Suprapubic skin (tissue), 4 donors: Measurements from ENCODE around the gene AMMECR1L. TPM values are rescaled to one million over a fixed set of nuclear protein-coding genes. Genes with fewer than 3 reads are reported as not detected.
"Not testable (repeated sequence)": the region's sequence is repeated elsewhere in the genome, so short reads cannot be mapped to it uniquely, and the experiment has no call there.

ENCODE experiments used
- DNase-seq, 2 donors: peaks; one replicate each; pipeline ENCODE4 v3.0.0-alpha.2; 2019; ENCODE audit warnings: low spot score in 2 of 2
- H3K27ac ChIP-seq: fragments of 200-600 bp; sonication (generic); one replicate; pipeline ENCODE4 v1.5.1; 2019
- H3K27me3 ChIP-seq: fragments of 200-600 bp; sonication (generic); one replicate; pipeline ENCODE4 v1.5.1; 2019
- H3K36me3 ChIP-seq: fragments of 200-600 bp; sonication (generic); one replicate; pipeline ENCODE4 v1.5.1; 2019
- H3K4me1 ChIP-seq: fragments of 200-600 bp; sonication (generic); one replicate; pipeline ENCODE4 v1.5.1; 2019
- H3K4me3 ChIP-seq: fragments of 200-600 bp; sonication (generic); one replicate; pipeline ENCODE4 v1.5.1; 2019; ENCODE audit warnings: mild to moderate bottlenecking
- H3K9me3 ChIP-seq: fragments of 200-600 bp; sonication (generic); one replicate; pipeline ENCODE4 v1.5.1; 2019
- CTCF ChIP-seq, 2 donors: fragments of 200-600 bp in 1 of 2; fragments of 450-650 bp in 1 of 2; sonication (generic) in 1 of 2; IDR thresholded peaks; one replicate each; pipeline ENCODE4 v1.5.1; 2016 to 2019; ENCODE audit warnings: antibody characterized with exemption in 2 of 2, mild to moderate bottlenecking in 1 of 2, moderate library complexity in 1 of 2
- EP300 ChIP-seq: sonication (generic); formaldehyde crosslinking; IDR thresholded peaks from one replicate; pipeline ENCODE4 v1.6.1; 2017; ENCODE audit warnings: antibody characterized with exemption
- POLR2A ChIP-seq, 2 donors: fragments of 450-650 bp; IDR thresholded peaks; one replicate each; pipeline ENCODE4 v1.6.1; 2017; ENCODE audit warnings: antibody characterized with exemption in 2 of 2, mild to moderate bottlenecking in 2 of 2, moderate library complexity in 2 of 2
- POLR2AphosphoS5 ChIP-seq, 3 donors: sonication (generic); formaldehyde crosslinking; IDR thresholded peaks; one replicate each; pipeline ENCODE4 v1.6.1; 2017; ENCODE audit warnings: antibody characterized with exemption in 3 of 3
- WGBS: methylation state at CpG from one replicate; pipeline ENCODE4 v1.1.5; 2018; 5-methylcytosine and 5-hydroxymethylcytosine counted together
- total RNA-seq, 4 donors: library from RNA; depleted of rRNA; stranded (reverse); fragments of >200 nt; gene quantifications; one replicate each; pipeline ENCODE4 v1.1.0, GENCODE V29; 2016

Gene AMMECR1L
- total RNA-seq, result 10 to 100 TPM; 13.9 to 18.9 (median 16.1) TPM

DNA sequence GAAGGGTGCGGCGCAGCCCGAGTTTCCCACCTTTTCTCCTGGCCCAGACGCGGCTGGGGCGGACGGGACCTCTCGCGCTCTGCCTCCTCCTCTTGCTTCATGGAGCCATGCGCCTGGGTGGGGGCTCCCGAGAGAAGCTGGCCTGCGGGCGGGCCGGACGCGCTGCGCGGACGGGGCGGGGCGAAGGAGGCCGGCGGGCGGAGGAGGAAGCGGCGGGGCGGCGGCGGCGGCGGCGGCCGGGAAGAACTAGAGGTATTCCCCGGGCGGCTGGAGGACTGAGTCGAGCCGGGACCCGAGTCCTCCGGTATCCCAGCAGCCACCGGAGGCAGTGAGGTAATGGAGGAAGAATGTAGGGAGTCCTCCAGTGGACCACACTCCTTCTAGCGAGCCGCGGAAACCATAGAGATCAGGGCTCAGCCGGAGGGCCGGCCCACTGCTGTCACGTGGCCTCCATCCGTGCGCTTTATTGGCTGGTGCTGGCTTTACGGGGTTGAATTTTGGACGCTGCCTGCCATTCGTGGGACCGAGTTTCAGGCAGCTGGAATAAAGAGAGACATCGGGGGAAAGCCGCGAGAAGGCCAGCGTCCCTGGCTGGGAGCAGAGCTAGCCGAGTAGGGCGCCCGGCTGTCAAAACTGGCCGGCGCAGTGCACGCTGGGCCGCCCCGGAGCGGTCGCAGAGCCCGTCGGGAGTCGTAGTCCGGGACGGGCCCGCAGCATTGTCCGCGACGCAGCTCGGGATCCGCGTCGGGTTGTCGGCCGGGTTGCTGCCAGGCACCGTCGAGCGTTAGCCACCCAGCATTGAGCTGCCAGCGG, at the start of gene AMMECR1L:
Gene AMMECR1L, minus strand, starts transcription at position 177 of the 813 bp plus-strand sequence. CDS start 11,722 bp downstream, outside the sequence.
- peaks cover 29% of the 10 kb centered on the region for H3K4me1 ChIP-seq
- WGBS, result 0% methylated on average over 10 of the region's 85 CpGs
- H3K27me3 ChIP-seq, H3K36me3 ChIP-seq, H3K9me3 ChIP-seq: not testable (repeated sequence)
- peak; percentile 84 to 87 for DNase-seq
- TF ChIP-seq POLR2A (IDR thresholded peaks at IDR 0.05), result peak in 1 of 2 donors; percentile 39
- peak within 1 kb of the TSS; percentile 90 for H3K27ac ChIP-seq
- peak within 1 kb of the TSS; percentile 67 for H3K4me3 ChIP-seq

GRCh38 chr2:127935337-127935736, 49.6 kb upstream of the AMMECR1L start:
- H3K9me3 ChIP-seq, result no peaks in the 10 kb centered on the region
- no peak overlapping the region for H3K4me3 ChIP-seq
- H3K4me1 ChIP-seq, result no peaks in the 10 kb centered on the region
- no peak overlapping the region for H3K27ac ChIP-seq
- H3K36me3 ChIP-seq, result no peaks in the 10 kb centered on the region
- no peak for TF ChIP-seq POLR2A (IDR thresholded peaks at IDR 0.05)
- no peak for TF ChIP-seq POLR2AphosphoS5 (IDR thresholded peaks at IDR 0.05)
- TF ChIP-seq CTCF (IDR thresholded peaks at IDR 0.05), result no peak
- no peak for TF ChIP-seq EP300
- no peaks in the 10 kb centered on the region for H3K27me3 ChIP-seq
- WGBS, result 91% methylated on average over 6 of the region's 6 CpGs
- DNase-seq, result no peak

- no peak for DNase-seq
- Histone ChIP-seq H3K36me3 (no peaks in the 10 kb centered on the region), H3K9me3 (no peaks in the 10 kb centered on the region), H3K4me3 (no peak overlapping the region), H3K4me1 (no peaks in the 10 kb centered on the region), H3K27ac (no peak overlapping the region), H3K27me3 (no peaks in the 10 kb centered on the region)
- TF ChIP-seq POLR2A (IDR thresholded peaks at IDR 0.05) (no peak), POLR2AphosphoS5 (IDR thresholded peaks at IDR 0.05) (no peak), CTCF (IDR thresholded peaks at IDR 0.05) (no peak), EP300 (no peak)
- WGBS, result 63% methylated on average over 7 of the region's 7 CpGs
Measured at GRCh38 chr2:127932199-127932876, 46.6 kb upstream of the AMMECR1L start.

- Histone ChIP-seq H3K9me3 (no peaks in the 10 kb centered on the region), H3K36me3 (no peaks in the 10 kb centered on the region), H3K4me1 (no peaks in the 10 kb centered on the region), H3K27ac (no peak overlapping the region), H3K27me3 (no peaks in the 10 kb centered on the region), H3K4me3 (no peak overlapping the region)
- no peak for DNase-seq
- WGBS, result 68% methylated on average over 1 of the region's 1 CpG
- TF ChIP-seq CTCF (IDR thresholded peaks at IDR 0.05), result no peak
- TF ChIP-seq POLR2AphosphoS5 (IDR thresholded peaks at IDR 0.05), result no peak
- TF ChIP-seq EP300, result no peak
- no peak for TF ChIP-seq POLR2A (IDR thresholded peaks at IDR 0.05)
Measured at GRCh38 chr2:127929449-127929848, 43.7 kb upstream of the AMMECR1L start.

- no peak overlapping the region for H3K27ac ChIP-seq
- no peaks in the 10 kb centered on the region for H3K36me3 ChIP-seq
- no peak overlapping the region for H3K4me3 ChIP-seq
- H3K27me3 ChIP-seq, result no peaks in the 10 kb centered on the region
- TF ChIP-seq EP300, result no peak
- TF ChIP-seq POLR2A (IDR thresholded peaks at IDR 0.05), result no peak
- no peak for TF ChIP-seq CTCF (IDR thresholded peaks at IDR 0.05)
- no peak for TF ChIP-seq POLR2AphosphoS5 (IDR thresholded peaks at IDR 0.05)
- no peaks in the 10 kb centered on the region for H3K9me3 ChIP-seq
- WGBS, result 95% methylated on average over 3 of the region's 3 CpGs
- H3K4me1 ChIP-seq, result no peaks in the 10 kb centered on the region
- DNase-seq, result no peak
Measured at GRCh38 chr2:127927384-127927783, 41.6 kb upstream of the AMMECR1L start.
